ENCODE results near the gene MMP25.

GRCh38 chr16:3026609-3027488 is 19.5 kb upstream of the MMP25 start:
- TF ChIP-seq USF1 (IDR thresholded peaks at IDR 0.05; ENCODE audit: borderline replicate concordance, low read depth), result no peak
- TF ChIP-seq TAF1 (IDR thresholded peaks at IDR 0.05; ENCODE audit: borderline replicate concordance, low read depth, low read length), result no peak
- TF ChIP-seq, protein P1, sequence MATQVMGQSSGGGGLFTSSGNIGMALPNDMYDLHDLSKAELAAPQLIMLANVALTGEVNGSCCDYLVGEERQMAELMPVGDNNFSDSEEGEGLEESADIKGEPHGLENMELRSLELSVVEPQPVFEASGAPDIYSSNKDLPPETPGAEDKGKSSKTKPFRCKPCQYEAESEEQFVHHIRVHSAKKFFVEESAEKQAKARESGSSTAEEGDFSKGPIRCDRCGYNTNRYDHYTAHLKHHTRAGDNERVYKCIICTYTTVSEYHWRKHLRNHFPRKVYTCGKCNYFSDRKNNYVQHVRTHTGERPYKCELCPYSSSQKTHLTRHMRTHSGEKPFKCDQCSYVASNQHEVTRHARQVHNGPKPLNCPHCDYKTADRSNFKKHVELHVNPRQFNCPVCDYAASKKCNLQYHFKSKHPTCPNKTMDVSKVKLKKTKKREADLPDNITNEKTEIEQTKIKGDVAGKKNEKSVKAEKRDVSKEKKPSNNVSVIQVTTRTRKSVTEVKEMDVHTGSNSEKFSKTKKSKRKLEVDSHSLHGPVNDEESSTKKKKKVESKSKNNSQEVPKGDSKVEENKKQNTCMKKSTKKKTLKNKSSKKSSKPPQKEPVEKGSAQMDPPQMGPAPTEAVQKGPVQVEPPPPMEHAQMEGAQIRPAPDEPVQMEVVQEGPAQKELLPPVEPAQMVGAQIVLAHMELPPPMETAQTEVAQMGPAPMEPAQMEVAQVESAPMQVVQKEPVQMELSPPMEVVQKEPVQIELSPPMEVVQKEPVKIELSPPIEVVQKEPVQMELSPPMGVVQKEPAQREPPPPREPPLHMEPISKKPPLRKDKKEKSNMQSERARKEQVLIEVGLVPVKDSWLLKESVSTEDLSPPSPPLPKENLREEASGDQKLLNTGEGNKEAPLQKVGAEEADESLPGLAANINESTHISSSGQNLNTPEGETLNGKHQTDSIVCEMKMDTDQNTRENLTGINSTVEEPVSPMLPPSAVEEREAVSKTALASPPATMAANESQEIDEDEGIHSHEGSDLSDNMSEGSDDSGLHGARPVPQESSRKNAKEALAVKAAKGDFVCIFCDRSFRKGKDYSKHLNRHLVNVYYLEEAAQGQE (IDR thresholded peaks at IDR 0.05; ENCODE audit: low read depth, low read length), result no peak
- TF ChIP-seq CTCF (IDR thresholded peaks at IDR 0.05), result no peak
- no peak for TF ChIP-seq POLR2AphosphoS5 (IDR thresholded peaks at IDR 0.05; ENCODE audit: low read depth, low read length)
- TF ChIP-seq RCOR1 (IDR thresholded peaks at IDR 0.05; ENCODE audit: low read length), result no peak
- TF ChIP-seq RFX5 (IDR thresholded peaks at IDR 0.05; ENCODE audit: low read length), result no peak
- no peak for TF ChIP-seq GABPA (IDR thresholded peaks at IDR 0.05; ENCODE audit: low read depth)
- no peak for TF ChIP-seq CHD2 (IDR thresholded peaks at IDR 0.05; ENCODE audit: low read length, partially characterized antibody)
- TF ChIP-seq NFIC (IDR thresholded peaks at IDR 0.05; ENCODE audit: borderline replicate concordance), result no peak
- TF ChIP-seq JUND (IDR thresholded peaks at IDR 0.05), result no peak

Measured in SK-N-SH (cell line).